ENCODE measurements around the gene KDM7A.

DNA sequence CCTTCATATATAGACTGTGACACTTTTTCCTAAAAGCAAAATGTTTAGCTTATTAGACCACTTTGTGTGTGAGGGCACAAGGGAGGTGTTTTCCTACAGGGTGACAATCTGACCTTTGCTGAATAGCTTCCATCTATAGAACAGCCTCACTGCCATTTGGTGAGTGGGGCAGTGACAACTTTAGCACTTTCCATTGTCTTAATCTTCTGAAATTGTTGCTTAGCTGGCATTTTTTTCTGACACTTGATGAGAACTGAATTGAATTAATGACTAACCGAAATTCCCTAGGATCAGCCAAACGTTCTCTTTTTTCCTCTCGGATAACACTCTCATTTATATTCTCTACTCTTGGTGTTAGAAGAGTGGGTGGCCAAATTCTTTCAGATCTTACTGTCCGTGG, 30.2 kb downstream of the KDM7A start:
- TF ChIP-seq, protein P1, sequence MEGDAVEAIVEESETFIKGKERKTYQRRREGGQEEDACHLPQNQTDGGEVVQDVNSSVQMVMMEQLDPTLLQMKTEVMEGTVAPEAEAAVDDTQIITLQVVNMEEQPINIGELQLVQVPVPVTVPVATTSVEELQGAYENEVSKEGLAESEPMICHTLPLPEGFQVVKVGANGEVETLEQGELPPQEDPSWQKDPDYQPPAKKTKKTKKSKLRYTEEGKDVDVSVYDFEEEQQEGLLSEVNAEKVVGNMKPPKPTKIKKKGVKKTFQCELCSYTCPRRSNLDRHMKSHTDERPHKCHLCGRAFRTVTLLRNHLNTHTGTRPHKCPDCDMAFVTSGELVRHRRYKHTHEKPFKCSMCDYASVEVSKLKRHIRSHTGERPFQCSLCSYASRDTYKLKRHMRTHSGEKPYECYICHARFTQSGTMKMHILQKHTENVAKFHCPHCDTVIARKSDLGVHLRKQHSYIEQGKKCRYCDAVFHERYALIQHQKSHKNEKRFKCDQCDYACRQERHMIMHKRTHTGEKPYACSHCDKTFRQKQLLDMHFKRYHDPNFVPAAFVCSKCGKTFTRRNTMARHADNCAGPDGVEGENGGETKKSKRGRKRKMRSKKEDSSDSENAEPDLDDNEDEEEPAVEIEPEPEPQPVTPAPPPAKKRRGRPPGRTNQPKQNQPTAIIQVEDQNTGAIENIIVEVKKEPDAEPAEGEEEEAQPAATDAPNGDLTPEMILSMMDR (IDR thresholded peaks at IDR 0.05; ENCODE audit: borderline replicate concordance, extremely low read depth, low read length, poor library complexity, severe bottlenecking) = no peak
- TF ChIP-seq EZH2 (IDR thresholded peaks at IDR 0.05; ENCODE audit: borderline replicate concordance, low read depth, low read length, severe bottlenecking) = no peak

All from DND-41 (cell line).